Esophagus muscularis mucosa (tissue), 4 donors: ENCODE measurements around the gene MSANTD2. TPM values are rescaled to one million over a fixed set of nuclear protein-coding genes. Genes with fewer than 3 reads are reported as not detected.

Experiments used
- DNase-seq: peaks from one replicate; pipeline ENCODE4 v3.0.0-alpha.2; 2017; ENCODE audit errors: extremely low spot score
- H3K27ac ChIP-seq, 4 donors: fragments of 200-600 bp; sonication (generic); replicated peaks in 1 of 4; 1 replicate in 3 of 4; 2 replicates in 1 of 4; pipeline ENCODE4 v1.5.1; 2016 to 2019; ENCODE audit warnings: mild to moderate bottlenecking in 1 of 4
- H3K27me3 ChIP-seq, 4 donors: fragments of 200-600 bp; sonication (generic); one replicate each; pipeline versions ENCODE4 v1.5.1 to v1.6.0; 2016 to 2019
- H3K36me3 ChIP-seq, 4 donors: fragments of 200-600 bp; sonication (generic); one replicate each; pipeline ENCODE4 v1.5.1; 2016 to 2019
- H3K4me1 ChIP-seq, 4 donors: fragments of 200-600 bp; sonication (generic); one replicate each; pipeline ENCODE4 v1.5.1; 2016 to 2019
- H3K4me3 ChIP-seq, 4 donors: fragments of 200-600 bp; sonication (generic); 1 replicate in 2 of 4; 2 replicates in 2 of 4; pipeline ENCODE4 v1.5.1; 2016 to 2019; ENCODE audit warnings: mild to moderate bottlenecking in 4 of 4, moderate library complexity in 1 of 4
- H3K9me3 ChIP-seq, 4 donors: fragments of 200-600 bp; sonication (generic); 1 replicate in 3 of 4; 2 replicates in 1 of 4; pipeline ENCODE4 v1.5.1; 2016 to 2019
- CTCF ChIP-seq, 3 experiments: fragments of 200-600 bp in 2 of 3; fragments of 450-650 bp in 1 of 3; sonication (generic) in 2 of 3; IDR thresholded peaks; one replicate each; pipeline ENCODE4 v1.5.1; 2017 to 2019; ENCODE audit warnings: antibody characterized with exemption in 3 of 3, mild to moderate bottlenecking in 2 of 3, moderate library complexity in 1 of 3
- EP300 ChIP-seq: sonication (generic); formaldehyde crosslinking; IDR thresholded peaks from one replicate; pipeline ENCODE4 v1.6.1; 2017; ENCODE audit warnings: antibody characterized with exemption
- POLR2A ChIP-seq: fragments of 450-650 bp; IDR thresholded peaks from one replicate; pipeline ENCODE4 v1.6.1; 2017; ENCODE audit warnings: antibody characterized with exemption, moderate library complexity, mild to moderate bottlenecking, low read depth
- POLR2AphosphoS5 ChIP-seq, 2 donors: sonication (generic); formaldehyde crosslinking; IDR thresholded peaks; one replicate each; pipeline ENCODE4 v1.6.1; 2017; ENCODE audit warnings: antibody characterized with exemption in 2 of 2
- WGBS: methylation state at CpG from one replicate; pipeline ENCODE4 v1.1.5; 2018; 5-methylcytosine and 5-hydroxymethylcytosine counted together
- intact Hi-C: fragments of 100-400 bp; cut with DNase I; formaldehyde crosslinking; loops from one replicate; pipeline ENCODE4 v1.15.1; 2023
- total RNA-seq, 4 donors: library from RNA; depleted of rRNA; stranded (reverse); fragments of >200 nt; gene quantifications; one replicate each; pipeline versions ENCODE4 v1.1.0 to v1.2.1, GENCODE V29; 2016

The MSANTD2 gene
- total RNA-seq, 4 donors from 2014 or later = 9.6 to 14.0 (median 12.1) TPM

- intact Hi-C loops = no loop called here
- WGBS = 82% methylated on average over 4 of the region's 4 CpGs
- Histone ChIP-seq H3K4me3 (no peak overlapping the region), H3K4me1 (peaks cover 0 to 16% (median 10%) of the 10 kb centered on the region in 4 donors), H3K27ac (no peak overlapping the region), H3K27me3 (peaks cover 0 to 26% (median 0%) of the 10 kb centered on the region in 4 donors), H3K9me3 (no peaks in the 10 kb centered on the region), H3K36me3 (no peaks in the 10 kb centered on the region)
- no peak for TF ChIP-seq CTCF (IDR thresholded peaks at IDR 0.05)
- TF ChIP-seq POLR2AphosphoS5 (IDR thresholded peaks at IDR 0.05) = no peak
- no peak for TF ChIP-seq POLR2A
- TF ChIP-seq EP300 = no peak
- no peak for DNase-seq
Measured at GRCh38 chr11:124729571-124729970, 70.6 kb downstream of the MSANTD2 start.

- no peaks in the 10 kb centered on the region for H3K36me3 ChIP-seq
- H3K4me1 ChIP-seq = peaks cover 0 to 17% (median 10%) of the 10 kb centered on the region in 4 donors
- H3K9me3 ChIP-seq = no peaks in the 10 kb centered on the region
- intact Hi-C loops = no loop called here
- TF ChIP-seq POLR2A (no peak), CTCF (IDR thresholded peaks at IDR 0.05) (no peak), EP300 (no peak), POLR2AphosphoS5 (IDR thresholded peaks at IDR 0.05) (no peak)
- H3K27me3 ChIP-seq = peaks cover 0 to 38% (median 0%) of the 10 kb centered on the region in 4 donors
- no peak overlapping the region for H3K4me3 ChIP-seq
- DNase-seq = no peak
- WGBS = 82% methylated on average over 2 of the region's 2 CpGs
- H3K27ac ChIP-seq = no peak overlapping the region
Measured at GRCh38 chr11:124728134-124728533, 72.1 kb downstream of the MSANTD2 start.

GRCh38 chr11:124727474-124727873 lies 72.7 kb downstream of the MSANTD2 start:
- Histone ChIP-seq H3K4me3 (no peak overlapping the region), H3K4me1 (peaks cover 0 to 17% (median 10%) of the 10 kb centered on the region in 4 donors), H3K36me3 (no peaks in the 10 kb centered on the region), H3K27me3 (peaks cover 0 to 44% (median 0%) of the 10 kb centered on the region in 4 donors), H3K27ac (no peak overlapping the region), H3K9me3 (no peaks in the 10 kb centered on the region)
- no peak for DNase-seq
- intact Hi-C loops = no loop called here
- no peak for TF ChIP-seq CTCF (IDR thresholded peaks at IDR 0.05)
- TF ChIP-seq EP300 = no peak
- no peak for TF ChIP-seq POLR2AphosphoS5 (IDR thresholded peaks at IDR 0.05)
- TF ChIP-seq POLR2A = no peak
- WGBS = 82% methylated on average over 4 of the region's 4 CpGs

- no peak overlapping the region for H3K4me3 ChIP-seq
- H3K9me3 ChIP-seq = no peaks in the 10 kb centered on the region
- no peak overlapping the region for H3K27ac ChIP-seq
- intact Hi-C loops = no loop called here
- H3K36me3 ChIP-seq = no peaks in the 10 kb centered on the region
- WGBS = 21% methylated on average over 6 of the region's 6 CpGs
- peaks cover 0 to 17% (median 10%) of the 10 kb centered on the region in 4 donors for H3K4me1 ChIP-seq
- TF ChIP-seq CTCF (IDR thresholded peaks at IDR 0.05) (no peak), EP300 (no peak), POLR2A (no peak), POLR2AphosphoS5 (IDR thresholded peaks at IDR 0.05) (no peak)
- H3K27me3 ChIP-seq = peaks cover 0 to 62% (median 0%) of the 10 kb centered on the region in 4 donors
- no peak for DNase-seq
Measured at GRCh38 chr11:124725719-124726105, 74.5 kb downstream of the MSANTD2 start.
